GM19035 (cell line): ENCODE results near the gene TMBIM6.
A peak's percentile ranks its signal among the peaks of the same experiment; 100 is the strongest.
"Not testable (repeated sequence)": the region's sequence is repeated elsewhere in the genome, so short reads cannot be mapped to it uniquely, and the experiment has no call there.

Source experiments
- ATAC-seq: cut with Tn5 transposase; IDR thresholded peaks from one replicate; pipeline ENCODE4 v1.9.1; 2021; ENCODE audit not compliant: unreplicated experiment

Gene TMBIM6, protein sequence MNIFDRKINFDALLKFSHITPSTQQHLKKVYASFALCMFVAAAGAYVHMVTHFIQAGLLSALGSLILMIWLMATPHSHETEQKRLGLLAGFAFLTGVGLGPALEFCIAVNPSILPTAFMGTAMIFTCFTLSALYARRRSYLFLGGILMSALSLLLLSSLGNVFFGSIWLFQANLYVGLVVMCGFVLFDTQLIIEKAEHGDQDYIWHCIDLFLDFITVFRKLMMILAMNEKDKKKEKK

DNA sequence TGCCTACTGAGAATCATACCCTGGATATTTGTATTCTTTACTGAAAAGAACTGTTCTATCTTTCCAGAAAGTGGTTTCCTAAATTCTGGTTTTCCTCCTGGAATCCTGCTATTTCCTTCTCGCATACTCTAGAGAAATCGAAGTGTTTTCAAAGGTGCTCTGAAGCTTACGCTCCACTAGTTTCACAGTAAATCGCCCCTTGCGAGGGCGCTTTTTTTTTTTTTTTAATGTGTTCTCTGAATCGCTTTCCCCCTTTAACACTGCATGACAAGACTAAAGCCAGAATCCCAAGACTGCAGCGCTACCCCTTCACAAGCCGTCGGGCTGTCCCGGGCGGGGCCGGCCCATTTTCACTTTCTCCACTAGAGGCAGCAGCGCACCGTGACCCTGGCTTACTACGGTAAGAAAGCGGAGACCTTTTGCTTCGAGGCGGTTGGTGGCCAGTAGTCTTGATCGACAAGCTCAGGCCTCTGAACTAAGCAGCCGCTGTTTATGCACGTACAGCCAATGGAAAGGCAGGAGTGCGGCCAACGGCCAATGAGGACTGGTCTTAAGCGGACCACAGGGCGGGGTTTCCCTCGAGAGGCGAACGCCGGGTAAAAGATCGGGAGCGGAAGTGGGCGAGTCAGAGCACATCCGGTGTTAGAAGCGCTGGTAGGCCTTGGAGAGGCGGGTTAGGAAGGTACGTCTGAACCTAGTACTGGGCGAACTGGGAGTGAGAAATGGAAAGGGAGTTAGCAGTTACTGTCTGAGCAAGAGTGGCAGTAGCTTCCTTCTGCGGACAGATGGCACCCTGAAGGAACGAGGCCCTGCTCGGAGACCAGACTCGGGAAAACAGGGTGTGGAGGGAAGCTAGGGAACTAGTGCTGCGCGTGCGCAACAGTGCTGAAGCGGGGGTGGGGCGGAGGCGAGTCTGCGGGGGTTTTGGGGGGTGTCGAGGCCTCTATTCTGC lies at the start of gene TMBIM6:
Gene TMBIM6 (plus strand): TSS at position 628 of the 952 bp plus-strand sequence. CDS start 10,937 bp downstream, outside the sequence.
- ATAC-seq: peak; percentile 94

DNA sequence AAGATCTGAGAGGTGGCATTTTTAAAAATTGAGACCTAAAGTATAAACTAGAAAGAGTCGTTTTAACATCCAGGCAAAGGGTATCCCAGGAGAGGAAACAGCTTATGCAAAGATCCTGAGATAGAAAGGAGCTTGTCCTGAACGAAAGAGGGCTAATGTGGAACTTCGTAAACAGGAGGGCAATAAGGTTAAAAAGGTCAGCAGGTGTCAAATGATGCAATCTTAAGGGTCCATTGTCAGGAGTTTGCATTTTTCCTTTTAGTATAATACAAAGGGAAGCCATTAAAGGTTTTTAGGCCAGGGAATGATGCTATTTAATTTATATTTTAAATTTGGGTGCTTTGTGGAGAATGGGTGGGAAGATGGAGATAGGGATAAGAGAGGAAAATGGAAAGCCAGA lies 48.5 kb upstream of the TMBIM6 start:
- no peak for ATAC-seq

DNA sequence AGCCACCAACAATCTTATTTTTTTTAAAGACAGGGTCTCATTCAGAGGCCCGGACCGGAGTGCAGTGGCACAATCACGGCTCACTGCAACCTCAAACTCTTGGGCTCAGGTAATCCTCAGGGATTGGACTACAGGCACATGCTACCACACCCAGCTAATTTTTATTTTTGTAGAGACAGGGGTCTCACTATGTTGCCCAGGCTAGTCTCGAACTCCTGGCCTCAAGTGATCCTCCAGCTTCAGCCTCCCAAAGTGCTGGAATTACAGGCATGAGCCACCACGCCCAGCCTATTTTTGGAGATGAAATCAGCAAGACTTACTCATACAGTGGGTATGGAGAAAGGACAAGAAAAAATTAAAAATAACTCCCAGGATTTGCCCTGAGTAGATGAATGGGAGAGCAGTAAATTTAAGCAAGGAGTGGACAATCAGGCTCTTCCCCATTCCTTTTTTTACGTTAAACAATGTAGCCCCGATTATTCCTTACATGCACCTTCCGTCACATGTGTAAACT lies 47.4 kb upstream of the TMBIM6 start:
- no peak for ATAC-seq

DNA sequence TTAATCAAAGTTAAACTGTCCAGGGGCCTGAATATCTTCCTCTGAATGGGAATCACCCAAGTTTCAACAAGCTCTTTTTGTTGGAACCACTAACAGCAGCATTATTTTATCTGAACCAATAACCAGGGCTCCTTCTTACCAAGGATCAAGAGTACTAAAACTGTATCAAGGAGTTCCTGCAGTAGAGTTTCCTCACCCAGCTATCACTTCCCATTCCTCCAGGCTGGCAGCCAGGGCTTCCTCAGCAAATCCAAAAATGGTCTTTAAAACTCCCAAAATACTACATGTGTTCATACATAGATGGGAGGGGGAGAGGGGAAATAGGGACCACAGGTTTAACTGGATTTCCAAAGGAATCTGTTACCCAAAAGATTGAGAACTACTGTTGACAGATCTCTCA lies 44.6 kb upstream of the TMBIM6 start:
- ATAC-seq: no peak

DNA sequence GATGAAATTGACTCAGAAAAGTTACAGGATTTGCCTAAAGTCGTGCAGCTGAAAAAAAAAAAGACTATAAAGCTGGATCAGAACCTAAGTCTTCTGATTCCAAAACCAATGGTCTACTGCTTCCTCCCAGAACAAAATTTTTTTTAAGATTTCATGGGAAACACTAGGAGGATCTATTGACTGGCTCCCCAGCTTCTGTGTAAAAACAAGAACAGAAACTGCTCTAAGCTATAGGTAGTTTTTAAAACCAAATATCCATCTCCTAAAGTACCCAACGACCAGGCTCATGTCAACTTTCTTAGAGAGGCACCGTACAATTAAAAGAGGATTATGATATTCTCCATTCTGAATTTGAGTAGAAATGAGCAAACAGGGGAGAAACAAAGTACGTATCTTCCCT lies 43.5 kb upstream of the TMBIM6 start:
- ATAC-seq: no peak

DNA sequence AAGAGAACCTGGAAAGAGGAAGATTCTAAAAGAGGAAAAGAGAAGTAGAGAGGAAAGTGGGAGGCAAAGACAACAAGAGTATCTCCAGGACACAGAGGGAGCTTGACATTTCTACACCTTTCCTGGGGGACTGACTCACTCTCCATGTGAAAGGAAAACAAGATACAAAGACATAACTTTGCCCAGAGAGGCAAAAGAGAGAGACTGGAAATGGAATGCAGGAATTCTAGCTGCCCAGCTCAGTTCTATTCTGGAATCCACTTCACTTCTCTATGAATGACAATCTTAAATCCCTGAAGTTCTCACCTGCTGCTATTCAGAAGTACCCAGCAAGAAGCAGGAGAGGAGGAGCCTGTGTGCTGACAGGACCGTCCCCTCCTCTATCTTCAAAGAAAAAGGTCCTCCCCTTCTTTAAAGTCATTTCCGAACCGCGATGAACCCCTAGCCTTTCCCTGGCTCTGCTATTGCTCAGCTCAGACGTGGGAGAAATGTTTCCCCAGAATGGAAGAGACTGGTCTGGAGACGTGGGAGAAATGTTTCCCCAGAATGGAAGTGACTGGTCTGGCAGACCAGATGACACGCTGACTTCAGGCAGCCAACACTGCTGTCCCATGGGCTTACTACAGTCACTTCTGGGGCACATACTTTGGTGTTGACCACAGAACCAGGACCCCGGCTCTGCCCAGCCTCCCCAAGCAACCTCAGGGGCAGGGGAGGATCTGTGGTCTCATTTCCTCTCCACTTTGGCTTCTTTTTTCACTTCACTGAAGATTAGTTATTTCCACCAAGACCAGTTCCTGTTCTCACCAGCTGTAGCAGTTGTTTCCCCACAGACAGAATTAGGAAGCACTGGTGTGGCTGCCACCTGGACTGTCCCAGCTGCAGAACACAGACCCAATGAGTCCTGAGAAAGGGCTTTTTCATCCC lies 42.5 kb upstream of the TMBIM6 start:
- ATAC-seq: peak; percentile 68

DNA sequence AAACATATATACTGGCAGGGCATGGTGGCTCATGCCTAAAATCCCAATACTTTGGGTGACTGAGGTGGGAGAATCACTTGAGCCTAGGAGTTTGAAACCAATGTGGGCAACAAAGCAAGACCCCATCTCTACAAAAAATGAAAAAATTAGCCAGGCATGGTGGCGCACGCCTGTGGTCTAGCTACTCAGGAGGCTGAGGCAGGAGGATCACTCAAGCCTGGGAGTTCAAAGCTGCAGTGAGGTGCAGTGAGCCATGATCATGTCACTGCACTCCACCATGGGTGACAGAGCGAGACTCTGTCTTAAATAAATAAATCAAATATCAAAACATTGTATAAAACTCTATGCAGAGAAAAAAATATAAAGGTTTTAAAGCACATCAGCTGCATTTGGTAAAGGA lies 39.3 kb upstream of the TMBIM6 start:
- ATAC-seq: no peak

DNA sequence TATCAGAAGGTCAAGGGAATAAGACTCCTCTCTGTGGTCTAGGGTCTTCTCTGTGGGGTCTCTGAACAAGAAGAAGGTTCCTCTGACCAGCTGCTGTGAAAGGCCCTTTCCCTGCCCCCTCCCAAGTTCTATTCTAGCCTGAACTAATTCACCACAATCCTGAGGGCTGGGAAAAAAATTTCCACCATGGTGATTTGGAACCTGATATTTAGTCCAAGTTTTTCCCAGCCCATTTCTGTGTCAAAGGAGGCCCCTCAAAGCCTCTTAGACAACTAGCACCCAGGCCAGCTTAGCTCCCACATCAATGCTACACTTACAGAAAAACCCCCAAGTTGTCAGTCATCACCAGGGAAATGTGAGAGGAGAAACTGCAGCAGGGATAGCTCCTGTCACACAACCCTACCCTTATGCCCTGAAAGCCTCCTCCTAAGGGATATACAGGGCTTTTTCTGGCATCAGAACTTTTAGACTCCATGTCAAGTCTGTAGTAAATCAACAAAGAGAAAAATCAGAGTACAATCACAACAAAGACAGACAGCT lies 38.6 kb upstream of the TMBIM6 start:
- ATAC-seq: no peak

DNA sequence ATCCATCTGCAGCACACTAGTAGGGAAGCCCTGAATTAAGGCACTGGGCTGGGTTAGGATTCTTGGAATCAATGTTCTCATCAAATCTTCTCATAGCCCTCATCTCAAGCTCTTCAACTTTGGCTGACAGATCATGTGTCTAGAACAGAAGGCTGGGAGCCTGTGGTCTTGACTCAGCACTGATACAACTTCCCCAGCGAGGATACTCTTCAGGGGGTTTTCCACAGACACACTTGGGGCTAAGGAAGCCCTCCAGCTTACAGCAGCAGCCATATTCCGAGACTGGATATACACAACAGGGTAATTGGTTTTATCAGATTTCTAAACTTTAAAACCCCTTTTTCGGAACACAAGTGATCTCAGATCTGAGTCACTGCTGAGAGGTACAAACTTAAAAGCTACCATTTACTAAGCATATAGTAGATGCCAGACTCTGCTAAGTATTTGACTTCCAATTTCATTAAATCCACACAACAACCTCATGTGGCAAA lies 37.7 kb upstream of the TMBIM6 start:
- no peak for ATAC-seq

DNA sequence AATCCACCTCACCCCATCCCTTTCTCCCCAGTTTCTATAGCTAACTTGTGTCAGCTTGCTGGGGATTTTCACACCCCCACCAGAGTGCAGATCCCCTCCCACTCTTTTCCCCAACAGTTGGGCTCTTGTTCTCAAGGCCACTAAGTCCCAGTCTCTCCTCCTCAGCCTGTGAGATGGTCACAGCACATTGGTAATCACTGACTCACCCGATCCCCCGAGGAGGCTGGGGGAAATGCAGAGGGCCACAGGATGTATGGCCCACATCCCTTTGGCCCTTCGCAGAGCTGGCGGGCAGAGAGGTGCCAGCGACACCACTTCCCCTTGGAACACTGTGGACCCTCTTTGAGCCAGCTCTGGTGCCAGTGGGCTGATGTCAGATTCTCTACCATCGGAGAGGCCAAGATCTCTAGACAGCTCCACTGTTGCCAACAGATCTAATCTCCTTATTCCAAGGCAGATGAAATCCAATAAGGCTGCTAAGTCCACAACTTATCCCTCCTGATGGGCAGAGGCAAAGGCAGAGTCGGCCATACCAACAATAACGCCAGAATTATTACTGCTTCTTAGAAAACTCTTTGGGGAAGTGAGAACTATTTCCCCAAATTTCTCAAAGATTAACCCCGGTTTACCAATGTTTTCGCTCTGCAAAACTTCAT lies 35.8 kb upstream of the TMBIM6 start:
- no peak for ATAC-seq

DNA sequence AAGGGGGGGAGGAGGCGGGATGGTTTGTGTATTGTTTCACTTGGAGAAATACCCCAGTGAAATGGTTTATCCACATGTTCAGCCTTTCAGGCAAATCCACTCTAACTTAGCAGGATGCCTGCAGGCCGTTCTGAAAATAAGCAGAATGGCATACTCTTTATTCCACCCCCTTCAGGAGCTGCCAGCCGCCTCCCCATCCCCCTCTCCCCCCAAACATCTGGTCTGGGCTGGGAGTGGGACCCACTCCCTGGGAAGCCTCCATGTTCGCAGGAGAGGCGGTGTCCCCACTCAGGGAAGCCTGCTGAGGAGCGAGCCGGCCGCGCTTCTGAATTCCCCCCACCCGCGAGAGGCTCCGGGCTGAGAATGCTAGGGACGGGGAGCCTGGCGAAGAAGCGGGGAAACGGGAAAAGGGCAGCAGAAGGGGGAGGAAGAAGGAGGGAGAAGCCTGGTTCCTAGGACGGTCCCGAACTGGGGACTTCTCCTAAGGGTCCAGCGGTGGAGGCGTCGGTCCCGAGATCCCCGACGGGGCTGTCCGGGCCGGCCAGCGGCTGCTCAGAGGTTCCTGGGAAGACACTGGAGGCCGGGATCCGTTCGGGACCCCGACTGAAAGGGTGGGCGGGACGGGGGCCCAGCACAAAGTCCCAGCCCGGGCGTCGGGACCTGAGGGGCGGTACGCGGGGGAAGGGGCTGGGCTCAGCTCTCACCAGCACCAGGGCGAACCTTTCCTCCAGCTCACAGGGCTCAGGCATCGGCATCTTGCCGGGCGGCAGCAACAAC lies 34.8 kb upstream of the TMBIM6 start:
- peak; percentile 17 for ATAC-seq

DNA sequence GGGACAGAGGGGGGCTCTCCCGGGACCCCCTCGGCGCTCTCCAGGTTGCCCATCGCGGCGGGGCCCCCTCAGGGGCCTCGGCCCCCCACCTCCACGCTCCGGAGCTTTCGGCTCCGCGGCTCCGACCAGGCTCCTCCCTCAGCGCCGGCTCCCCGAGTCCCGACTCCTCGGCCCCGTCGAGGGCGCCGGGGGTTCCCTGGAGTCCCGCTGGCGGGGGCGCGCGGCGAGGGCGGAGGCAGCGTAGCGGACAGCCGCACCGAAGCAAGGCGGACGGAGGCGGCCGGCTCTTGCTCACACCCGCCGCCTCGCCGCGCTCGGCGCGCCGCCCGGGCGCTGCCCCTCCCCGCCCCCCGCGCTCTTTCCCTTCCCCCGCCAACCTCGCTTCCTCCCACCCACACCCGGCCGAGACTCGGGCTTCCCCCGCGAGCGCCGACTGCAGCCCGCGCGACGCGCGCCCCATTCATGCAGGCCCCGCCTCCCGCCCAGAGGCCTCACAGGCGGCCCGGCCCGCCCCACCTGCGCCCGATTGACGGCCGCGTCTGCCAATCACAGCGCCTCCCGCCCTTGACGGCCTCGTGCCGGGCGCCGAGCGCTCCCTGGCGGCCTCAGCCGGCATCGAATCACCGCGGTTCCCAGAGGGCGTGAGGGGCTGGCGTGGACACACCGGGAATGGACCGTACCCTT lies 34.1 kb upstream of the TMBIM6 start, which contains the start of gene FMNL3:
Gene FMNL3 (minus strand): TSS at position 278 of the 684 bp plus-strand sequence. CDS start 225 bp downstream, at position 53.
- peak; percentile 82 for ATAC-seq

DNA sequence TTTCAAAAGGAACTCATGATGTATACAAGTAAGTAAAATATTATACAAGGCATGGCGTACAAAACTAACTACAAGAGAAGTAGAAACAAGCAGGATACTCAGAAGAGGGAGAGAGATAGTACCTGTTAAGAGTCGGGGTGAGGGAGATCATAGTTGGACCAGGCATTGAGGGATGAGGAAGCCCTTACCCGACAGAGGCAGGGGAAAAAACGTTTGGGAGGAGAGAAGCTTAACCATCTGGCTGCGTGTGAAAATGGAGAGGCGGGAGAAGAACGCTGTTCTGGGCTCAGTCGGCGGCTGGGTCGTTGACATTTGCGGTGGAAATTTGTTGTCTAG lies 33.6 kb upstream of the TMBIM6 start:
- ATAC-seq: no peak

DNA sequence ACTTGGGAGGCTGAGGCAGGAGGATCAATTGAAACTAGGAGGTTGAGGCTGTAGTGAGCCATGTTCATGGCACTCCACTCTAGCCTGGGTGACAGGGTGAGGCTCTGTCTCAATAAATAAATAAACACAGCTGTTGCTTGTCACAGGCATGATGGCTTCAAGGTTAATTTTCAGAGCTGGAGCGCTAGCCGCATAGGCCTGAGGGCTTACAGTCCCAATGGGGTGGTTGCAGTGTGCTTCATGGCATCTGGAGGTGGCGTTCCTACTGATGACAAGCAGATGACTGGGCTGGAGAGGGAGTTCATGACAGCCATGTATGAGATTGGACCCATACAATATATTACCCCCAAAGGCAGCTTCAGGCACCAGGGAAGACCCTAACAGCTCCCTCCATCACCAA lies 32.5 kb upstream of the TMBIM6 start:
- ATAC-seq: no peak

DNA sequence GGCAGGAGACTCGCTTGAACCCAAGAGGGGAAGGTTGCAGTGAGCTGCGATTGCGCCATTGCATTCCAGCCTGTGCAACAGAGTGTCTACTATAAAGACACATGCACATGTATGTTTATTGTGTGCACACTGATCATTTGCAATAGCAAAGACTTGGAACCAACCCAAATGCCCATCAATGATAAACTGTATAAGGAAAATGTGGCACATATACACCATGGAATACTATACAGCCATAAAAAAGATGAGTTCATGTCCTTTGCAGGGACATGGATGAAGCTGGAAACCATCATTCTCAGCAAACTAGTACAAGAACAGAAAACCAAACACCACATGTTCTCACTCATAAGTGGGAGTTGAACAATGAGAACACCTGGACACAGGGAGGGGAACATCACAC lies 27.4 kb upstream of the TMBIM6 start:
- ATAC-seq: not testable (repeated sequence)

DNA sequence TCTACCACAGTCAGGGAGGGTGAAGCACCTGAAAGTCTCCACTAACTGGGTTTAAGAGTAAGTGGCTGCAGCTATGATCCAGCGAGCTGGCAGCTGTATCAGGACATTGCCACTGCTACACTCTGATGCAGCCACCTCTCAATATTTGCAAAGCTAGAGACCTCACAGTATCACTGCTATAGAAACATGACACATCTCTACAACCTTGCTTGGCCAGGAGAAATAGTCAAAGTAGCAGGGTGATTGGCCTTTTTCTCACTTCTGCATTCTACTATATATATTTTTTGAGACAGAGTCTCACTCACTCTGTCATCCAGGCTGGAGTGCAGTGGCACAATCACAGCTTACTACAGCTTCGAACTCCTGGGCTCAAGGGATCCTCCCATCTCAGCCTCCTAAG lies 24.8 kb upstream of the TMBIM6 start:
- no peak for ATAC-seq

DNA sequence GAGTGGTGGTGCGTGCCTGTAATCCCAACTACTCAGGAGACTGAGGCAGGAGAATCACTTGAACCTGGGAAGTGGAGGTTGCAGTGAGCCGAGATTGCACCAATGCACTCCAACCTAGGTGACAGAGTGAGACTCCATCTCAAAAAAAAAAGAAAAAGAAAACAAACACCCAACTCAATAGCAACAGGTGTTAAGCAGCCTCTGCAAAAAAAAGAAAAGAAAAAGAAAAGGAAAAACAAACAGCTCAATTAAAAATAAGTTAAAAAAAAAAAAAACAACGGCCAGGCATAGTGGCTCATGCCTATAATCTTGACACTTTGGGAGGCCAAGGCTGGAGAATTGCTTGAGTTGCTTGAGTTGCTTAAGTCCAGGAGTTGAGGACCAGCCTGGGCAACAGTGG lies 23.6 kb upstream of the TMBIM6 start:
- ATAC-seq: not testable (repeated sequence)

DNA sequence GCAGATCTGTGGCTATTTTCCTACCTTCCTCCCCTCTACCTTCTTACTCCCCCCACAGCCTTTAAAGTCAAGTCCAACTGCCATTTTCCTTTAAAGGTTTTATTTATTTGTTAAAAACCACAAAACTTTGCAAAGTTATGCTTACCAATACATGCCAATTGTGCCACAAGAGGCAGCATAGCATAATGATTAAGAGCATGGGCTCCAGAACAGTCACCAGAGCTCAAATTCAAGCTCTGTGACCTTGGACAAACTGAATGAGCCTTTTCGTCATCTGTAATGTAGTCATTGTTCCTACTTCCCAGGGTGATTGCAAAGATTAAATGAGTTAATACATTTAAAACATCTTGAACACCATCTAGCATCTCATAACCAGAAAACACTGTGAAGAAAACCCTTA lies 21.1 kb upstream of the TMBIM6 start:
- no peak for ATAC-seq

DNA sequence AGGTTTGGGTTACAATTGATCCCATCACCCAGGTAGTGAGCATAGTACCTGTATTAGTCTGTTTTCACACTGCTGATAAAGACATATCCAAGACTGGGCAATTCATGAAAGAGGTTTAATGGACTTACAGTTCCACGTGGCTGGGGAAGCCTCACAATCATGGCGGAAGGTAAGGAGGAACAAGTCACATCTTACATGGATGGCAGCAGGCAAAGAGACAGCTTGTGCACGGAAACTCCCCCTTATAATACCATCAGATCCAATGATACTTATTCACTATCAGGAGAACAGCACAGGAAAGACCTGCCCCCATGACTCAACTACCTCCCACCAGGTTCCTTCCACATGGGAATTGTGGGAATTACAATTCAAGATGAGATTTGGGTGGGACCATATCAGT lies 20.0 kb upstream of the TMBIM6 start:
- not testable (repeated sequence) for ATAC-seq
